Stimulated activated naive CD8-positive, alpha-beta T cell treated with anti-CD3 and anti-CD28 coated beads, Interleukin-15, Interleukin-2, amounts not matched to agents 100 U/mL and 50 U/mL, for 24 hours (primary cell): Measurements from ENCODE around the gene RPL6.

Source experiments
- ATAC-seq: fragments of 150-1000 bp; cut with Tn5 transposase; one replicate; pipeline ENCODE4 v1.10.0; 2021
- DNase-seq: peaks from one replicate; pipeline ENCODE4 v3.0.0; 2021

RPL6 gene

GRCh38 chr12:112380663-112381405 lies 28.6 kb downstream of the RPL6 start:
- ATAC-seq (no peak), DNase-seq (peak; percentile 23)

GRCh38 chr12:112375105-112375504 lies 34.3 kb downstream of the RPL6 start:
- no peak for ATAC-seq

GRCh38 chr12:112374166-112374740 lies 35.2 kb downstream of the RPL6 start:
- no peak for DNase-seq

More at GRCh38 chr12:112375105-112375504, 34.3 kb downstream of the RPL6 start:
- DNase-seq: no peak

GRCh38 chr12:112370868-112371510 lies 38.4 kb downstream of the RPL6 start:
- DNase-seq (no peak), ATAC-seq (no peak)

More at GRCh38 chr12:112374166-112374740, 35.2 kb downstream of the RPL6 start:
- ATAC-seq: no peak

GRCh38 chr12:112370199-112370598 lies 39.2 kb downstream of the RPL6 start:
- no peak for ATAC-seq
- no peak for DNase-seq

- ATAC-seq (no peak), DNase-seq (no peak)
Observed at GRCh38 chr12:112368856-112369255, 40.5 kb downstream of the RPL6 start.

- no peak for ATAC-seq
- no peak for DNase-seq
Observed at GRCh38 chr12:112367965-112368364, 41.4 kb downstream of the RPL6 start.

- no peak for ATAC-seq
Observed at GRCh38 chr12:112362310-112362709, 47.1 kb downstream of the RPL6 start.

GRCh38 chr12:112361271-112361670 lies 48.1 kb downstream of the RPL6 start:
- DNase-seq (no peak), ATAC-seq (no peak)

More at GRCh38 chr12:112362310-112362709, 47.1 kb downstream of the RPL6 start:
- no peak for DNase-seq

GRCh38 chr12:112359290-112359689 lies 50.1 kb downstream of the RPL6 start:
- DNase-seq: no peak
- ATAC-seq: no peak

- ATAC-seq: no peak
Observed at GRCh38 chr12:112357214-112357613, 52.2 kb downstream of the RPL6 start.

More at GRCh38 chr12:112357214-112357613, 52.2 kb downstream of the RPL6 start:
- DNase-seq: no peak
